Heart left ventricle (tissue), 16 donors: ENCODE data around the gene MADCAM1. TPM values are rescaled to one million over a fixed set of nuclear protein-coding genes. Genes with fewer than 3 reads are reported as not detected.
A peak's percentile ranks its signal among the peaks of the same experiment; 100 is the strongest.
"Not testable (repeated sequence)": the region's sequence is repeated elsewhere in the genome, so short reads cannot be mapped to it uniquely, and the experiment has no call there.

Experiments
- ATAC-seq, 4 donors: fragments of 200-7000 bp; cut with Tn5 transposase; one replicate each; pipeline ENCODE4 v1.9.1; 2020 to 2022; ENCODE audit warnings: moderate library complexity in 4 of 4, mild to moderate bottlenecking in 3 of 4, moderate number of reproducible peaks in 1 of 4
- DNase-seq, 5 donors: peaks; one replicate each; pipeline ENCODE4 v3.0.0-alpha.2; 2020
- H3K27ac ChIP-seq, 12 donors: fragments of 200-600 bp; sonication (generic) in 4 of 12; one replicate each; pipeline versions ENCODE4 v1.5.0 to v1.8.0; 2016 to 2022; ENCODE audit warnings: mild to moderate bottlenecking in 2 of 12
- H3K27me3 ChIP-seq, 9 donors: fragments of 200-600 bp; sonication (generic) in 2 of 9; one replicate each; pipeline versions ENCODE4 v1.5.1 to v1.8.0; 2016 to 2022; ENCODE audit warnings: mild to moderate bottlenecking in 3 of 9
- H3K36me3 ChIP-seq, 9 donors: fragments of 200-600 bp; sonication (generic) in 2 of 9; one replicate each; pipeline versions ENCODE4 v1.5.0 to v1.8.0; 2018 to 2022; ENCODE audit warnings: mild to moderate bottlenecking in 2 of 9
- H3K4me1 ChIP-seq, 12 donors: fragments of 200-600 bp; sonication (generic) in 4 of 12; one replicate each; pipeline versions ENCODE4 v1.5.0 to v1.8.0; 2016 to 2022; ENCODE audit warnings: mild to moderate bottlenecking in 3 of 12
- H3K4me3 ChIP-seq, 12 donors: fragments of 200-600 bp; sonication (generic) in 4 of 12; one replicate each; pipeline versions ENCODE4 v1.5.0 to v1.8.0; 2017 to 2022; ENCODE audit warnings: mild to moderate bottlenecking in 9 of 12, moderate library complexity in 4 of 12
- H3K9me3 ChIP-seq, 12 donors: fragments of 200-600 bp; sonication (generic) in 4 of 12; one replicate each; pipeline versions ENCODE4 v1.5.0 to v1.8.0; 2016 to 2022; ENCODE audit warnings: mild to moderate bottlenecking in 1 of 12
- POLR2A ChIP-seq, 2 donors: fragments of 450-650 bp; IDR thresholded peaks; one replicate each; pipeline ENCODE4 v1.6.1; 2017; ENCODE audit warnings: antibody characterized with exemption in 2 of 2, mild to moderate bottlenecking in 2 of 2, moderate library complexity in 2 of 2
- WGBS, 4 donors: extraction: QIAGEN DNeasy Blood & Tissue Kit in 2 of 4; methylation state at CpG; one replicate each; pipeline versions ENCODE4 v1.1.5 to v1.1.7; 2013 to 2018; 5-methylcytosine and 5-hydroxymethylcytosine counted together
- intact Hi-C, 10 donors: fragments of 100-400 bp; cut with DNase I; formaldehyde crosslinking; loops; one replicate each; pipeline versions ENCODE4 v1.11.1 to v1.14.2; 2022
- polyA plus RNA-seq, 2 donors: library from polyadenylated mRNA; stranded (reverse); fragments of 200-250 nt; gene quantifications; one replicate each; pipeline ENCODE4 v1.2.3, GENCODE V29; 2013
- total RNA-seq, 9 donors: library from RNA; depleted of rRNA in 2 of 9; stranded (reverse); fragments of >200 nt in 2 of 9; fragmentation: NEBNext Ultra II Directional in 3 of 9; extraction: Animal tissue kit (Norgen Biotek cat#: 25700) in 3 of 9; gene quantifications; one replicate each; pipeline versions ENCODE4 v1.1.0 to v1.2.4, GENCODE V29; 2016 to 2023
- TF ChIP-seq, protein P1 (sequence below), 12 donors: fragments of 200-600 bp; sonication (generic) in 4 of 12; IDR thresholded peaks; one replicate each; pipeline versions ENCODE4 v1.5.0 to v1.8.0; 2018 to 2022; ENCODE audit warnings: antibody characterized with exemption in 12 of 12, mild to moderate bottlenecking in 5 of 12
- donor health status: ischemic (EF 13 %, LVEDD 7.1; RV severe dilation, severe dysfunction).
- donor health status: healthy with polysubstance abuse.
- donor health status: DM: no; HTN: yes; CAD: no.
- donor health status: DM: no; HTN: no; CAD: no.
- donor health status: ischemic (EF 25% LVEDD 6.9; RV normal size, moderate dysfunction).
- donor health status: ischemic (EF 25% LVEDD 5.7; RV mildly dilated, moderate dysfunction).
- donor health status: healthy.
- donor health status: DM: yes; HTN: yes; CAD: no.
- donor health status: ischemic (EF 35%, LVEDD 5.7; RV mildly dilated, moderate dysfunction).
- donor health status: nonischemic (EF 11% LVEDD 7.7; RV severe dilation, severe dysfunction).
- donor health status: DM: yes; HTN: yes; CAD: no.
- donor health status: PGD.
- donor health status: ischemic (EF 29% LVEDD 5.4; RV normal size, mild dysfunction).
- donor health status: nonischemic (EF 23%, LVEDD 6.1; RV moderate dilation, normal function).

Gene MADCAM1
- total and polyA plus RNA-seq, 11 donors, result 0.04 to 0.61 (median 0.36) TPM; not detected in 1

- Histone ChIP-seq H3K27ac (peak overlapping the region in 9 of 12 donors; percentile 14 to 77 (median 46)), H3K4me1 (peaks cover 0 to 7% (median 4%) of the 10 kb centered on the region in 12 donors), H3K4me3 (peak overlapping the region in 10 of 12 donors; percentile 18 to 51 (median 36)), H3K36me3 (no peaks in the 10 kb centered on the region), H3K27me3 (peaks cover 0 to 25% (median 3%) of the 10 kb centered on the region in 9 donors), H3K9me3 (no peaks in the 10 kb centered on the region)
- intact Hi-C loops, result loop anchor here in 9 of 10 donors (1.0 to 10.0 kb wide), 7 partner anchors 85 to 185 kb away; partner anchors contain the start of gene PLPP2 (in 1 of the 9)
- peak; percentile 83 to 95 (median 93) for ATAC-seq
- TF ChIP-seq, protein P1, sequence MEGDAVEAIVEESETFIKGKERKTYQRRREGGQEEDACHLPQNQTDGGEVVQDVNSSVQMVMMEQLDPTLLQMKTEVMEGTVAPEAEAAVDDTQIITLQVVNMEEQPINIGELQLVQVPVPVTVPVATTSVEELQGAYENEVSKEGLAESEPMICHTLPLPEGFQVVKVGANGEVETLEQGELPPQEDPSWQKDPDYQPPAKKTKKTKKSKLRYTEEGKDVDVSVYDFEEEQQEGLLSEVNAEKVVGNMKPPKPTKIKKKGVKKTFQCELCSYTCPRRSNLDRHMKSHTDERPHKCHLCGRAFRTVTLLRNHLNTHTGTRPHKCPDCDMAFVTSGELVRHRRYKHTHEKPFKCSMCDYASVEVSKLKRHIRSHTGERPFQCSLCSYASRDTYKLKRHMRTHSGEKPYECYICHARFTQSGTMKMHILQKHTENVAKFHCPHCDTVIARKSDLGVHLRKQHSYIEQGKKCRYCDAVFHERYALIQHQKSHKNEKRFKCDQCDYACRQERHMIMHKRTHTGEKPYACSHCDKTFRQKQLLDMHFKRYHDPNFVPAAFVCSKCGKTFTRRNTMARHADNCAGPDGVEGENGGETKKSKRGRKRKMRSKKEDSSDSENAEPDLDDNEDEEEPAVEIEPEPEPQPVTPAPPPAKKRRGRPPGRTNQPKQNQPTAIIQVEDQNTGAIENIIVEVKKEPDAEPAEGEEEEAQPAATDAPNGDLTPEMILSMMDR (IDR thresholded peaks at IDR 0.05), result peak; percentile 43 to 88 (median 76)
- no peak for TF ChIP-seq POLR2A (IDR thresholded peaks at IDR 0.05)
- WGBS, 4 donors, result 21 to 27% (median 24%) methylated on average over 36 of the region's 36 CpGs
- peak; percentile 84 to 93 (median 87) for DNase-seq
Measured at GRCh38 chr19:480016-480855, 16.1 kb upstream of the MADCAM1 start.

GRCh38 chr19:481100-481499, 15.2 kb upstream of the MADCAM1 start:
- not testable (repeated sequence) for DNase-seq, H3K9me3 ChIP-seq, H3K4me3 ChIP-seq, H3K36me3 ChIP-seq, H3K27ac ChIP-seq, ATAC-seq
- Histone ChIP-seq H3K27me3 (peaks cover 0 to 34% (median 8%) of the 10 kb centered on the region in 9 donors), H3K4me1 (peaks cover 0 to 12% (median 4%) of the 10 kb centered on the region in 12 donors)
- WGBS, 4 donors, result 90 to 96% (median 93%) methylated on average over 3 of the region's 3 CpGs
- intact Hi-C loops, result loop anchor here in 7 of 10 donors (2.0 to 10.0 kb wide), 6 partner anchors 86 to 186 kb away; partner anchors contain the start of gene PLPP2 (in 1 of the 7)

- TF ChIP-seq, protein P1 (IDR thresholded peaks at IDR 0.05), result no peak
- TF ChIP-seq POLR2A (IDR thresholded peaks at IDR 0.05), result no peak
- DNase-seq (peak in 1 of 5 donors; percentile 18), ATAC-seq (no peak)
- peaks cover 0 to 12% (median 4%) of the 10 kb centered on the region in 12 donors for H3K4me1 ChIP-seq
- no peaks in the 10 kb centered on the region for H3K36me3 ChIP-seq
- H3K9me3 ChIP-seq, result no peaks in the 10 kb centered on the region
- intact Hi-C loops, result loop anchor here in 4 of 10 donors (5.0 to 10.0 kb wide), 4 partner anchors 88 to 188 kb away; partner anchors contain the start of gene PLPP2 (in 1 of the 4)
- WGBS, 4 donors, result 49 to 69% (median 57%) methylated on average over 17 to 20 of the region's 20 CpGs
- peaks cover 0 to 42% (median 8%) of the 10 kb centered on the region in 9 donors for H3K27me3 ChIP-seq
- no peak overlapping the region for H3K27ac ChIP-seq
- H3K4me3 ChIP-seq, result no peak overlapping the region
Measured at GRCh38 chr19:482186-483041, 13.9 kb upstream of the MADCAM1 start.

DNA sequence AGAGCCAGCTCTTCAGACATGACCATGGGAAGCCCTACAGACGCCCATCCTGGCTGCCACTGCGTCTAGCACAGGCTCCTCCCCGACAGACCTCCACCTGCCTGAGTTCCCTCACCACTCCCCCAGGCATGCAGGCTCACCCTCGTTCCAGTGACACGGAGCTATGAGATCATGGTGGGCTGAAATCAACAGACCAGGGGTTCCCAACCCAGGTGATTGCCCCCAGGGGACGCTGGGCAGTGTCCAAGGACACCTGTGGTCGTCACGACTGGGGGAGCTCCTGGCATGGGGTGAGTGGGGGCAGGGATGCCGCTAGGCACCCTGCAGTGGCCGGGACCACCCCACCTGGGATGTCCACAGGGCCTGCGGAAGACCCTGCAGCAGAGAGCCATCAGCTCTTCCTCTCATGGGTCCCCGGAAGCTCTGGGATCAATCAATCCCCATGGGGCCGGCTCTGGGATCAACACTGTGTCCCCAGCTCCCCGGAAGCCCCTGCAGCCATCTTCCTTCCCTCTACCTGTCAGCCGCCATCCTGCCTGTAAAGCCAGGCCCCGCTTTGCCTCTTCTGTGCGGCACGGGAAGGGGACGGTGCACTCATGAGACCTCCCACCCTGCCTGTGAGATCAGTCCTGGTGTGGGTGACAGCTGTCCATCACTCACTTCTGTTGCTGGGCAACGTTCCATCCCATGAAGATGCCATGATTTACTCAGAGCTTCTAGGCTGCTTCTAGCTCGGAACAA, 12.8 kb upstream of the MADCAM1 start:
- H3K4me3 ChIP-seq, result no peak overlapping the region
- H3K9me3 ChIP-seq, result no peaks in the 10 kb centered on the region
- intact Hi-C loops, result loop anchor here in 4 of 10 donors (5.0 to 10.0 kb wide), 4 partner anchors 89 to 189 kb away; partner anchors contain the start of gene PLPP2 (in 1 of the 4)
- DNase-seq, result peak in 1 of 5 donors; percentile 17
- peaks cover 0 to 13% (median 4%) of the 10 kb centered on the region in 12 donors for H3K4me1 ChIP-seq
- no peak for ATAC-seq
- no peaks in the 10 kb centered on the region for H3K36me3 ChIP-seq
- peaks cover 0 to 42% (median 8%) of the 10 kb centered on the region in 9 donors for H3K27me3 ChIP-seq
- WGBS, 4 donors, result 43 to 63% (median 54%) methylated on average over 13 to 21 of the region's 21 CpGs
- TF ChIP-seq POLR2A (IDR thresholded peaks at IDR 0.05), result no peak
- TF ChIP-seq, protein P1 (IDR thresholded peaks at IDR 0.05), result no peak
- H3K27ac ChIP-seq, result no peak overlapping the region
